ENCODE results near the gene AP4B1. TPM values are rescaled to one million over a fixed set of nuclear protein-coding genes. Genes with fewer than 3 reads are reported as not detected.
A peak's percentile ranks its signal among the peaks of the same experiment; 100 is the strongest.

The AP4B1 gene
- total and polyA plus RNA-seq, 2 experiments from 2014 or later: 11.8 to 12.9 TPM

DNA sequence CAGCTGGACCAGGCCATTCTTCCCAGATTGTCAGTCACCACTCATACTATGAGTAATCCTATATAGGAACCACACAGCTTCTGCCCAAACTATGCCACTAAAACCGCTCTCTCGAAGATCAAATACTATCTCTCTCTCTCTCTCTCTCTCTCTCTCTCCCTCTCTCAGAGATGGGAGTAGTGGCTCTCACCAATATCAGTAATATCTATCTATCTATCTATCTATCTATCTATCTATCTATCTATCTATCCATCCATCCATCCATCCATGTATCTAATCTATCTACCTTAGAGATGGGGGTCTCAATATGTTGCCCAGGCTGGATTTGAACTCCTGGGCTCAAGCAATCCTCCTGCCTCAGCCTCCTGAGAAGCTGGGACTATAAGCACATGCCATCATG is 19.9 kb upstream of the AP4B1 start:
- Histone ChIP-seq H3K4me3 (no peak overlapping the region), H3K27ac (no peak overlapping the region), H3K79me2 (ENCODE audit: insufficient read depth) (no peaks in the 10 kb centered on the region), H3K9me2 (ENCODE audit: insufficient read depth) (no peaks in the 10 kb centered on the region), H2AFZ (no peak overlapping the region), H3K4me2 (ENCODE audit: unreplicated experiment) (no peak overlapping the region), H3K9ac (no peak overlapping the region), H3K36me3 (ENCODE audit: low read depth) (no peaks in the 10 kb centered on the region), H4K20me1 (ENCODE audit: insufficient read depth) (no peaks in the 10 kb centered on the region), H3K4me1 (ENCODE audit: insufficient read depth) (peaks cover 6% of the 10 kb centered on the region), H3K9me3 (ENCODE audit: low read depth) (no peaks in the 10 kb centered on the region), H3K27me3 (replicated peaks; ENCODE audit: insufficient read depth) (no peaks in the 10 kb centered on the region), H3F3A (ENCODE audit: insufficient read depth) (no peaks in the 10 kb centered on the region)
- in situ Hi-C loops (cut with MboI): no loop called here
- no peak for TF ChIP-seq EZH2phosphoT487 (IDR thresholded peaks at IDR 0.05; ENCODE audit: insufficient read depth, low read depth)
- TF ChIP-seq EZH2 (IDR thresholded peaks at IDR 0.05; ENCODE audit: insufficient read depth, poor library complexity, severe bottlenecking): no peak
- WGBS, 2 experiments (ENCODE audit: low coverage in 1 of 2, low lambda C conversion rate in 2 of 2, missing lambda C conversion rate in 2 of 2): 80 to 83% methylated on average over 2 of the region's 2 CpGs
- DNase-seq: no peak

- Histone ChIP-seq H4K20me1 (ENCODE audit: insufficient read depth) (no peaks in the 10 kb centered on the region), H2AFZ (no peak overlapping the region), H3K9me3 (ENCODE audit: low read depth) (no peaks in the 10 kb centered on the region), H3K9me2 (ENCODE audit: insufficient read depth) (no peaks in the 10 kb centered on the region), H3K4me3 (no peak overlapping the region), H3K27ac (no peak overlapping the region), H3K79me2 (ENCODE audit: insufficient read depth) (no peaks in the 10 kb centered on the region), H3K36me3 (ENCODE audit: low read depth) (no peaks in the 10 kb centered on the region), H3K9ac (no peak overlapping the region), H3F3A (ENCODE audit: insufficient read depth) (no peaks in the 10 kb centered on the region), H3K27me3 (replicated peaks; ENCODE audit: insufficient read depth) (no peaks in the 10 kb centered on the region), H3K4me1 (ENCODE audit: insufficient read depth) (0 out of 2 replicates have a peak, but pooled peaks cover under 1% of the 10 kb centered on the region), H3K4me2 (ENCODE audit: unreplicated experiment) (no peak overlapping the region)
- TF ChIP-seq EZH2 (IDR thresholded peaks at IDR 0.05; ENCODE audit: insufficient read depth, poor library complexity, severe bottlenecking) (no peak), EZH2phosphoT487 (IDR thresholded peaks at IDR 0.05; ENCODE audit: insufficient read depth, low read depth) (no peak)
- in situ Hi-C loops (cut with MboI): no loop called here
- whole genome bisulfite sequencing, 2 experiments (ENCODE audit: low coverage in 1 of 2, low lambda C conversion rate in 2 of 2, missing lambda C conversion rate in 2 of 2): 69 to 74% methylated on average over 4 of the region's 4 CpGs
- no peak for DNase-seq
Observed at GRCh38 chr1:113922957-113923356, 18.4 kb upstream of the AP4B1 start.

GRCh38 chr1:113918243-113918642 is 13.6 kb upstream of the AP4B1 start:
- DNase-seq: no peak
- Histone ChIP-seq H3K9ac (no peak overlapping the region), H3K9me2 (ENCODE audit: insufficient read depth) (no peaks in the 10 kb centered on the region), H3K9me3 (ENCODE audit: low read depth) (no peaks in the 10 kb centered on the region), H3K4me2 (ENCODE audit: unreplicated experiment) (no peak overlapping the region), H4K20me1 (ENCODE audit: insufficient read depth) (no peaks in the 10 kb centered on the region), H3F3A (ENCODE audit: insufficient read depth) (0 out of 2 replicates have a peak, but pooled peaks cover 7% of the 10 kb centered on the region), H3K4me1 (ENCODE audit: insufficient read depth) (peaks cover under 1% of the 10 kb centered on the region; the same call in 1 of the 2 replicates), H3K4me3 (no peak overlapping the region), H3K79me2 (ENCODE audit: insufficient read depth) (no peaks in the 10 kb centered on the region), H2AFZ (no peak overlapping the region), H3K36me3 (ENCODE audit: low read depth) (no peaks in the 10 kb centered on the region), H3K27ac (no peak overlapping the region), H3K27me3 (replicated peaks; ENCODE audit: insufficient read depth) (no peaks in the 10 kb centered on the region)
- in situ Hi-C loops (cut with MboI): no loop called here
- no peak for TF ChIP-seq EZH2 (IDR thresholded peaks at IDR 0.05; ENCODE audit: insufficient read depth, poor library complexity, severe bottlenecking)
- no peak for TF ChIP-seq EZH2phosphoT487 (IDR thresholded peaks at IDR 0.05; ENCODE audit: insufficient read depth, low read depth)

DNA sequence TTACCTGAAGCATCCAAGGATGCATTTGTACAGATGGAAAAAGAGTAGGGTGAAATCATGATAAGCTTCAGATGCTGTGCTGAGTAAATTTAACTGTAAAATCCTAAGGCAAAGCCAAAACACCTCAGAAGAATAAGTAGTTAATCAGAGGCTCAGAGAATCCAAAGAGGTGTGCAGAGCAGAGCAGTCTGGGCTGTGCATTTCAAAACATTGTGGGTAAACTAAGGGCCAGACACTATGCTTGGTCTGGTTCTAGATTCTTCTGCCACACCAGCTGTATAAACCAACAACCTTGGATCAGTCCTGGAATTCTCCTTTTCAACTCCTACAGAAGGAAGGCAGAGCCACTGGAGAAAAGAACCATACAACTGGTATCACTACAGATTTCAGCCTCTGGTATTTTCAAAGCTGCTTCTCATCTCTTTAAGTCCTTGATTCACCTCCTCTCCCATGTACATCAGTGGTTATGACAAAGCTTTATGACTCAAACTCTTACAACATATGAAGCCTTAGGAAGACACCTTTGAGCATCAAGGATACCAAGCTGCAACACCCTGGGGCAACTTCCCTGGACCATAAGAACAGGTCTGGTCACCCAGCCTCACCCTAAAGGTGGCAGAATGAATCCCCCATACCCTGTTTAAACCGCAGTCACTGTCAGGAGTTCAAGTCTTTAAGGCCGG is 12.9 kb upstream of the AP4B1 start:
- 96 to 100% methylated on average over 2 of the region's 2 CpGs for WGBS, 2 experiments (ENCODE audit: low coverage in 1 of 2, low lambda C conversion rate in 2 of 2, missing lambda C conversion rate in 2 of 2)
- Histone ChIP-seq H3K9ac (no peak overlapping the region), H4K20me1 (ENCODE audit: insufficient read depth) (no peaks in the 10 kb centered on the region), H3K9me2 (ENCODE audit: insufficient read depth) (no peaks in the 10 kb centered on the region), H3K79me2 (ENCODE audit: insufficient read depth) (no peaks in the 10 kb centered on the region), H3K4me3 (no peak overlapping the region), H3K27me3 (replicated peaks; ENCODE audit: insufficient read depth) (no peaks in the 10 kb centered on the region), H2AFZ (no peak overlapping the region), H3K4me1 (ENCODE audit: insufficient read depth) (peaks cover 8% of the 10 kb centered on the region), H3K4me2 (ENCODE audit: unreplicated experiment) (no peak overlapping the region), H3F3A (ENCODE audit: insufficient read depth) (0 out of 2 replicates have a peak, but pooled peaks cover 7% of the 10 kb centered on the region), H3K36me3 (ENCODE audit: low read depth) (no peaks in the 10 kb centered on the region), H3K9me3 (ENCODE audit: low read depth) (no peaks in the 10 kb centered on the region), H3K27ac (no peak overlapping the region)
- peak; percentile 73 for DNase-seq
- no peak for TF ChIP-seq EZH2 (IDR thresholded peaks at IDR 0.05; ENCODE audit: insufficient read depth, poor library complexity, severe bottlenecking)
- no peak for TF ChIP-seq EZH2phosphoT487 (IDR thresholded peaks at IDR 0.05; ENCODE audit: insufficient read depth, low read depth)
- in situ Hi-C loops (cut with MboI): no loop called here
